ENCODE measurements around the gene RSRP1. TPM values are rescaled to one million over a fixed set of nuclear protein-coding genes. Genes with fewer than 3 reads are reported as not detected.

RSRP1 gene
- polyA plus RNA-seq, 3 donors: 117 to 229 (median 189) TPM

DNA sequence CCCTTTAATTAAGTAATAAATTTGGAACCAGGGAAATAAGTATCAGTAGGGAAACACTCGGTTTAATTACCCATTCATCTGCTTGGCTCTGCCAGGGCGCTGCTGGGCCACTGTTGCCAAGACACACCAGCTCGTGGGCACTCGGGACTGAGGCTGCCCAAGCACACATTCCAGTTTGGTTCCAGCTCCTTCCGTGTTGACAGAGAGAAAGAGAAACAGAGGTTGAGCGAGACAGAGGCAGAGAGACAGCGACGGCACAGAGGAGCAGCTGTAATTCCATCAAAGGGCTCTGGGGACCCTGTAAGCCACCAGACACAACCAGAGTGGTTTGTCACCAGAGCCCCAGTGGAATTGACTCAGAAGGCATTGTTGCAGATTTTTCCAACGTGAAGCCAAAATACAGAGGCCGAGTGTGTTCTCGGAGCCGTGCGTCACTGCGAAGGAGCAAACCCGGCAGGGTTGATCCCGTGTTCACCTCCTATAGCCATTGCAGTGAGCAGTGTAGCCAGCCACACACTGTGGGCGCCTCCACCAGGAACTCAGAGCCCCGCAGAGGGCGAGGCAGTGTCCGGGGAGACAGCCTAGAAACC, 48.5 kb downstream of the RSRP1 start:
- no peak for DNase-seq

DNA sequence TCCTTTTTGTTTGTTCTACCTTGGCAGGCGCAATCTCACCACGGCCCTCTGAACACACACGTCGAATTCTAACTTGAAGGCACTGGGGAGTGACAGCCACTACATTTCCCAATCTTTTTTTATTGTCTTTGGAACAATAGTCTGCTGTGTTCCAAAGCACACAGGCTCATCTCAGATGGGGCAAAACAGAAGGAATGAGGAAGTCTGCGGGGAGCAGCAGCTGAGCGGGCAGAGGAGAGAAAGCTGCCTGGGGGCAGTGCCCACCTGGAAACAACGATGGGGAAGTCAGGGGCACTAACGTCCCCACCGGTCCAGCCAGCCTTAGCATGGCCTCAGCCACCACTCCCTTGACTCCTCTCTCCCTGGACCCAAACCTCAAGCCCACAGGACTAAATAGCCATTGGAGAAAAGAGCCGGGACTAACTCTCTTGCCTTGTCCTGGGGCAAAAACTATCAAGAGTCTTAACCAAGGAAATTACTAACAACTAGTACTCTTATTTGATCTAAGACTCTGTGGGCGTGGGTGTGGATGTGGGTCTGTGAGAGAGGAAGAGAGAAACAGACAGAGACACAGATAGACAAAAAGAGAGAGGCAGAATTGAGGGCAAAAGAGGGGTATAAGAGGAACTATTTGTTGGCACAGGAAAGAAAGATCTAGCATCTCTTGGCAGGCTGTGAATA, 49.1 kb downstream of the RSRP1 start:
- no peak for DNase-seq

GRCh38 chr1:25197235-25197975, 49.8 kb downstream of the RSRP1 start:
- DNase-seq: peak; percentile 84

DNA sequence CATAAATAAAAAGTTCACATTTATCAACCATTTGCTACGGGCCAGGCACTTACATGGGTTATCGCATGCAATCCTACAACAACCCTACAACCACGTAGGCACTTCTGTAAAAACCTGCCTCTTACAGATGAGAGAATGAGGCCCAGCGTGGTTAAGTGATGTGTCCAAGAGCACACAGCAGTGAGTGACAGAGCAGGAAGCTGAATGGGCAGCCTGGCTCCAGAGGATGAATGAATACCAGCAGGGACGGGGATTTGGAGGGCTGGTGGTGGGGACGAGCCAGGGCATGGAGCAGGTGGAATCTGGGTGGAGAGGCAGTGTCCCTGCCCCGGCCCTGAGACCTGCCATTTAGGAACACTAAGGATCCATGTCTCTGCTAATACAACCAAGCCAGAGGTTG, 50.4 kb downstream of the RSRP1 start:
- DNase-seq: no peak

GRCh38 chr1:25195835-25196234, 51.4 kb downstream of the RSRP1 start:
- no peak for DNase-seq

GRCh38 chr1:25194572-25195020, 52.7 kb downstream of the RSRP1 start:
- no peak for DNase-seq

- DNase-seq: no peak
Observed at GRCh38 chr1:25194054-25194453, 53.2 kb downstream of the RSRP1 start.

DNA sequence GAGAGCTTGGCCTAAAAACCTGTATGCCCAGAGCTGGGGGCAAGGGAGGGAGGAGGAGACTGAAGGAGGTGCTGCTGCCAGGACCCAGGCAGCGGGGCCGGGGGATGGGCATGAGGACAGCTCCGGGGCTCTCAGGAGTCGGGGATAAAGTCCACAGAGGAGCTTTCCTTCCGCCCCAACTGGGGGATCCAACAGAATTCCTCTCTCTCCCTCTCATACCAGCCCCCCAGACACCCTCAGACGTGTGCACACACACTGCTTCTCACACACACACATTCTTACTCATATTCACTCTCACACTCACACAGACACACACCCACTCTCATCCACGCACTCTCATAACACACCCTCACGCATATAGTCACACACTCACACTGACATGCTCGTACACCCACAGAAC, 54.0 kb downstream of the RSRP1 start:
- DNase-seq: no peak

Other genes starting within 250 kb of the RSRP1 start
- gene SYF2, start 15.0 kb downstream of the RSRP1 start, polyA plus RNA-seq (ENCODE audit: insufficient read length in 3 of 3): 100 to 1,000 TPM in 1 of 3 donors, 10 to 100 TPM in 2; 95.4 to 110 (median 95.7) TPM
- 1 to 10 TPM in 2 of 3 donors, under 1 TPM in 1; 0.94 to 2.1 (median 1.1) TPM for gene RHD, start 25.1 kb upstream of the RSRP1 start, polyA plus RNA-seq (ENCODE audit: insufficient read length in 3 of 3)
- gene TMEM50A, start 90.9 kb upstream of the RSRP1 start, polyA plus RNA-seq (ENCODE audit: insufficient read length in 3 of 3): 100 to 1,000 TPM; 101 to 120 (median 113) TPM
- 1 to 10 TPM in 2 of 3 donors, under 1 TPM in 1; 0.77 to 1.3 (median 1.1) TPM for gene RHCE, start 173.4 kb upstream of the RSRP1 start, polyA plus RNA-seq (ENCODE audit: insufficient read length in 3 of 3)
- 10 to 100 TPM; 24.3 to 28.3 (median 25.0) TPM for gene MACO1, start 183.4 kb upstream of the RSRP1 start, polyA plus RNA-seq (ENCODE audit: insufficient read length in 3 of 3)

All from renal pelvis (tissue), 4 donors.